Stimulated activated effector memory CD8-positive, alpha-beta T cell treated with anti-CD3 and anti-CD28 coated beads, Interleukin-12 subunit alpha, Interleukin-12 subunit beta, amount 100 ng/mL, for 72 hours (primary cell): ENCODE data around the gene KCNK3.

ENCODE experiments used
- ATAC-seq: fragments of 150-1000 bp; cut with Tn5 transposase; 2 replicates; pipeline ENCODE4 v1.10.0; 2021
- DNase-seq, 2 donors: peaks; one replicate each; pipeline ENCODE4 v3.0.0; 2021 to 2022; ENCODE audit warnings: low spot score in 2 of 2
- H3K27ac Mint-ChIP-seq: one replicate; pipeline ENCODE4 v1.8.0; 2022; ENCODE audit warnings: mild to moderate bottlenecking, mixed read lengths
- H3K36me3 Mint-ChIP-seq: one replicate; pipeline ENCODE4 v1.8.0; 2022; ENCODE audit warnings: mild to moderate bottlenecking, mixed read lengths
- H3K4me1 Mint-ChIP-seq: one replicate; pipeline ENCODE4 v1.8.0; 2022; ENCODE audit warnings: mixed read lengths
- H3K4me3 Mint-ChIP-seq: one replicate; pipeline ENCODE4 v1.8.0; 2022; ENCODE audit warnings: mild to moderate bottlenecking, mixed read lengths
- H3K9me3 Mint-ChIP-seq: one replicate; pipeline ENCODE4 v1.8.0; 2022; ENCODE audit warnings: mixed read lengths

The KCNK3 gene

DNA sequence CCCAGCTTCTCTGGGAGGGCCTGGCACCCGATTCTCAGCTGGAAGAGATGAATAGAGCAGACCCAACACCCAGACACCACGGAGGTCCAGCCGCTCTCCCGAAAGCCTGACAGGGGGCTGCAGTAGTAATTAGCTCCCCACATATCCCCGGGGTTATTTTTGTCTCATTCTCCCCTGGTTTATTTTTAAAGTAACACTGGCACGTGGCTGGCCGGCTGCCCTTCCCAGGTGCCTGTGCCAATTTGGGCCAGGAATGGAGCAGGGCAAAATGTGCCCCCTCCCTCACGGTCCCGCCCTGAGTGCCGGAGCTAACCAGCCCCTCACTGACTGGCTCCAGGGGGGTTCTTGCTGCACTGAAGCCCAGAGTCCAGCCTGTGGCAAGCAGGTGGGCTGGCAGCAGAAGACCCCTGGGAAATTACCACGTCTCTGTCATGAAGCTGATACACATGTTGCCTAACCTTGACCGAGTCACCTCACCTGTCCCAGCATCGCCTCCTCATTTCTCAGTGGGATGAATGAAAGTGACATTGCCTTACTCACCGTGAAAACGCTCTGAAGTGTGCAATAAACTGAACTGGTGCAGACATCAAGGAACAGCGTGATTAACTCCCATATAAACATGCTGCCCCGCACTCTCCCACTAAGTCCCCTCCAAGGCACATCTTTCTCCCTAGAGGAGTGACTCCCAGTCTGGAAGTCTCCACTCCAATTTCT, 18.4 kb downstream of the KCNK3 start:
- no peaks in the 10 kb centered on the region for H3K4me1 Mint-ChIP-seq
- no peak for ATAC-seq
- DNase-seq = no peak
- H3K9me3 Mint-ChIP-seq = no peaks in the 10 kb centered on the region
- H3K27ac Mint-ChIP-seq = no peak overlapping the region
- no peak overlapping the region for H3K4me3 Mint-ChIP-seq
- no peaks in the 10 kb centered on the region for H3K36me3 Mint-ChIP-seq

DNA sequence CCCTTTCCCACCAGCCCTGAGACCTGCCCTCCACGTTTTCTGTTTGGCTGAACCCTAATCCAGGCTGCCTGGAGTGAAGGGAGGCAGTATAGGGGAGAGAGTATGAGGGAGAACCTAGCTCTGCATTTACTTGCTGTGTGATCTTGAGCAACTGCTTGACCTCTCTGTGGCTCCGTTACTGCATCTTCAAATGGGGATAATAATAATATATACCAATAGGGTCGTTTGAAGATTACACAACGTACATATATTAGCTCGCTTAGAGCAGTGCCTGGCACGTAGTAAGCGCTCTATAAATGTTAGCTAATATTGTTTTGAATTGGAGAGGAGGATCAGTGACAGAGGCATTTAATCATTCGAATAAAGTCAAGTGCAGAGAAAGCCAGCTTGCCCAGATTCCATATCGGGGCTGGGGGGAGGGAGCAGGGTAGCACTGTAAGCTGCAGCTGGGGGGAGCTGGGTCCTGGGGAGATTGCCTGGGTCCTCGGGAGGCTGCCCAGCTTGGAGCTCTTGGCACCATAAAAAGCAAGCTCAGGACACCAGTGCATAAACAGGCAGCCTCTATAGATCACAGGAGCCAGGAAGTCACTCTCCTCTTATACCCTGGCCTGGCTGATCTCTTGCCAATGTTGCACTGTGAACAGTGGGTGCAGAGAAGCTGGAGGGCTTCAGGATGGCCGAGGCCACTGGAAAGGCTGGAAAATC, 19.1 kb downstream of the KCNK3 start:
- Mint-ChIP-seq H3K4me3 (no peak overlapping the region), H3K36me3 (no peaks in the 10 kb centered on the region), H3K9me3 (no peaks in the 10 kb centered on the region), H3K4me1 (no peaks in the 10 kb centered on the region), H3K27ac (no peak overlapping the region)
- ATAC-seq (no peak), DNase-seq (no peak)

DNA sequence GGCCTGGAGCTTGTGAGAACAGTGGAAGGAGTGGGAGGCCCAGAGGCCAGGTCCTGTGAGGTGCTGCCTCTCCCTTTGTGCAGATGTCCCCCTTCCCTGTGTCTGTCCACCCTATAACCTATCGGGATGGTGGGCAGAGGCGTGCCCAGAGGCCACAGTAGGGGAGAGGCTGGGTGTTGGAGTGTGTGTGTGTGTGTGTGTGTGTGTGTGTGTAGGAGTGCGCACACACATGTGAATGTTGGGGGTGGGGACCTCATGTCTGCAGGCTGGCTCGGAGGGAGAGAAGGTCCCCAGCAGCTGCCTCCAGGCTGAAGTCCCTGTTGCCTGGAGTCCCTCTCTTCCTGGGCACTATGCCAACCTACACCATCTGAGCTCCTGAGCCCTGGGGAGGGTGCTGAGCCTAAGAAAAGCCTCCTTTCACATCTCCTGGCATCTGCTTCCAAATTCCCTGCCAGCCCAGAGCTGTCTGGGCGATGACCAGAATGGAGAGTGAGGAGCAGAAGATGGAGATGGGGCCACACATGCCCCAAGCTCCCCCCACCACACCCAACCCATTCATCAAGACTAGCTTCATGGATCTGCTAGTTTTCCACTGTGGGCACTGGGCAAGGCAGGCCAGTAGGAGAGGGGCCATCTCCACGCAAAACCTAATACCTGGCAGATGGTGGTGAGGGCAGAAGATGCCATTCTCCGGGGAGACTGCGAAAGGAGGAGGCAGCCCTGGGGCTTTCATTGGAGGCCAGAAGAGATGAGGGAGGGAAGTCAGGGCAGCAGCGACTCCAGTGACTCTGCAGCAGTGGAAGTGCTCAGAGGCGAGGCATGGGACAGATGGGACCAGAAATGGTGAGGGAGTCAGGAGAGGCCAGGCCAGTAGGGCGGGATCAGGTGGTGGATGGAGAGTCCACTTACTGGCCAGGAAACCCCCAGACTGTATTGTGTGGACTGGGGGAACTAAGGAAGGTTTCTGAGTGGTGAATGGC, 20.3 kb downstream of the KCNK3 start:
- ATAC-seq (no peak), DNase-seq (no peak)
- H3K36me3 Mint-ChIP-seq = no peaks in the 10 kb centered on the region
- H3K27ac Mint-ChIP-seq = no peak overlapping the region
- H3K4me1 Mint-ChIP-seq = no peaks in the 10 kb centered on the region
- no peak overlapping the region for H3K4me3 Mint-ChIP-seq
- no peaks in the 10 kb centered on the region for H3K9me3 Mint-ChIP-seq

DNA sequence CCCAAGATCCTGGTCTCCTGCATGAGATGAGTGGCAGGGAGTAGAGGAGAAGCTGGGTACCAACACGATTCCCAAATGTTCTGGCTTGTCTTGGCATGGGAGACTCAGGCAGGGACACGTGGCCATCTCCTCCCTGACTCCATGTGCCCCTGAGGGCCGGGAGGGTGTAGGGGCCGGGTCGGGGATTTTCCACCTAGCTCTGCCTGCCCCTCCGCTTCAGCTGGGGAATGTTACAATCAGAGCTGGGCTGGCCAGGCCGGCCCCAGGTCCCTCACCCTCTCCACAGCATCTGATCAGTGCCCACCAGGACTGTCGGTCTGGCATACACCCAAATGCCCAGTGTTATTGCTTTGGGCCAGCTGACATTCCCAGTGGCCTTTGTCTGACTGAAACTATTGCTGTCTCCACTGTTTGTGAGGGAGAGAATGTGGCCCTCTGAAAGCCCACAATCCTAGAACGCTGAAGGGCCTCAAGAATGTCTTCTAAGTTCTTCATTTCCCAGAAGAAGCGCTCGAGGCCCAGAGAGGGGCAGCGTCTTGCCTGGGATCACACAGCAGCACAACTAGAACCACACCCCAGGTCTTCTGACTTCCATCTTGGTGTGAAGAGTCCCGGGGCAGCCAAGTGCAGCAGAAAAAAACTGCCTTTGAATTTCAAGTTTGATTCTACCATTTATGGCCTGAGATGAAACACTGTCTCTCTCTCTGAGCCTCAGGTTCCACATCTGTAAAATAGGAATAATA, 23.2 kb downstream of the KCNK3 start:
- ATAC-seq (no peak), DNase-seq (no peak)
- H3K4me3 Mint-ChIP-seq = no peak overlapping the region
- no peaks in the 10 kb centered on the region for H3K36me3 Mint-ChIP-seq
- H3K27ac Mint-ChIP-seq = no peak overlapping the region
- no peaks in the 10 kb centered on the region for H3K9me3 Mint-ChIP-seq
- no peaks in the 10 kb centered on the region for H3K4me1 Mint-ChIP-seq

- Mint-ChIP-seq H3K36me3 (no peaks in the 10 kb centered on the region), H3K27ac (no peak overlapping the region)
Observed at GRCh38 chr2:26716340-26716739, 23.8 kb downstream of the KCNK3 start.

DNA sequence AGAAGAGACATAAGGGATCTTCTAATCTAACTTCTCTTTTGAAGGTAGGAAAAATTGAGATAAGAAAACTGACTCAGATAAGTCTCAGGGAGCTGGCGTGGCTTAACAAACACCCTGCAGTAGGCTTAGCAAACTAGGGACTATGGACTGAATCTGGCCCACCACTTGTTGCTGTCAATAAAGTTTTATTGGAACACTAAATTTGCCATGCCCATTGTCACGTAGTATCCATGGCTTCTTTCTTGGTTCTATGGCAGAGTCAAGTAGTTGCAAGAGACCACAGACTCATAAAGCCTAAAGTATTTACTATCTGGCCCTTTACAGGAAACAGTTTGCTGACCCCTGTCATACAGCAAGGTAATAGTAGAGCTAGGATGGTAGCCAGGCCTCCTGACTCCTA, 24.2 kb downstream of the KCNK3 start:
- DNase-seq = no peak
- H3K36me3 Mint-ChIP-seq = no peaks in the 10 kb centered on the region
- no peak overlapping the region for H3K27ac Mint-ChIP-seq
- no peaks in the 10 kb centered on the region for H3K9me3 Mint-ChIP-seq
- no peak overlapping the region for H3K4me3 Mint-ChIP-seq
- no peaks in the 10 kb centered on the region for H3K4me1 Mint-ChIP-seq
- ATAC-seq = no peak

More at GRCh38 chr2:26716340-26716739, 23.8 kb downstream of the KCNK3 start:
- no peaks in the 10 kb centered on the region for H3K9me3 Mint-ChIP-seq
- DNase-seq (no peak), ATAC-seq (no peak)
- H3K4me3 Mint-ChIP-seq = no peak overlapping the region
- H3K4me1 Mint-ChIP-seq = no peaks in the 10 kb centered on the region

DNA sequence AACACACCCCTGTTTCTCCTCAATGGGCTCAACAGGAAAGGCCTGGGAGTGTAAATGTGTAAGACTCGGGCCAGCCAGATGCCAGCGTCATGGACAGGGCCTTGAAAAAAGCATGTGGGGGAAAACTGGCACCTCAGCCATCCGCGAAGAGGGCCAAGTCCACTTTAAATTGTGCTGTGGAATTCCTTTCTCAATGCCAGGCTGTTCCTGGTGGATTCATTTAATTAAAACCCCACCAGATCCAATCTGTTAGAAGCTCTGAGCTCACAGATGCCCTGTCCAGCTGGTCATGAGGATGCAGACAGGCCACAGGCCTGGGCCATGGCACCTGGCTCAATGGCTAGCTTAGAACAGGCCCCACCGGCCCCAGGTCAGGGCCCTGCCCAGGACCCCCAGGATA, 24.8 kb downstream of the KCNK3 start:
- no peaks in the 10 kb centered on the region for H3K36me3 Mint-ChIP-seq
- no peaks in the 10 kb centered on the region for H3K4me1 Mint-ChIP-seq
- no peak overlapping the region for H3K27ac Mint-ChIP-seq
- H3K4me3 Mint-ChIP-seq = no peak overlapping the region
- no peak for ATAC-seq
- DNase-seq = no peak
- no peaks in the 10 kb centered on the region for H3K9me3 Mint-ChIP-seq

- Mint-ChIP-seq H3K4me3 (no peak overlapping the region), H3K9me3 (no peaks in the 10 kb centered on the region), H3K36me3 (no peaks in the 10 kb centered on the region), H3K4me1 (no peaks in the 10 kb centered on the region), H3K27ac (no peak overlapping the region)
- no peak for DNase-seq
- ATAC-seq = no peak
Observed at GRCh38 chr2:26718949-26719686, 26.6 kb downstream of the KCNK3 start.

DNA sequence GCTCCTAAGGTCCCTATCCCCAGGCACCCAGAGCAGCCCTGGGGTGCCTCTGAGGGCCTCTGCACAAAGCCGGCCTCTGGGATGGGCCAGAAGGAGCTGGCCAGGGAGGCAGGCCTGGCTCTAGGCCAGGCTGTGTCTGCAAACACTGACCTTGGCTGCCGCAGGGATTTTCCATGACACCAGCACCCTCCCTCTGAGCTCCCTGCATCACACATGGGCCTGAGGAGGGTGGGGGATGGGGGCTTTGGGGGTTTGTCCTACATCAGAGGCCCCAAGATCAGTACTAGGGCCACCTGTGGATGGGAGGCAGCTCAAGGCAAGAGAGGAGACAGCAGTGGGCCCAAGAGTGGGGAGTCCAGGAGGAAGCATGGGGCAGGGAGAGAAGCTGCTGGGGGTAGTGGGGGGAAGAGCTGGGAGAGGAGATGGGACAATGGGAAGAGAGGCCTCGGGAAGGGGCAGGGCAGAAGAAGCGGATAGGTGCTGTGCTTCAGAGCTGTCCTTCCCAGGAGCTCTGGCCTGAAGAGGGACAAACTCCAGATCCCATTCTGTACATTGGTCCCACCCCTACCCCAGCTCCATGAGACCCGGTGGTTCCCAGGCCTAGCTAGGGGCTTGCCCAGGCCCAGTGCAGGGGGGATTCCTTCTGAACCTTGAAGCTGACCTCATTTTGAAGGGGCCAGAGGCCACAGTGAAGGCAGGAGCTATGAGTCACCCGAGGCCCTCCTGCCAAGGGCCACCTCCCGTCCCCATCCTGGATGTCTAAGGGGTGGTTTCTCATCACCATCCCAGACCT, 28.0 kb downstream of the KCNK3 start:
- no peak overlapping the region for H3K27ac Mint-ChIP-seq
- H3K4me1 Mint-ChIP-seq = no peaks in the 10 kb centered on the region
- ATAC-seq = no peak
- no peak for DNase-seq
- no peaks in the 10 kb centered on the region for H3K36me3 Mint-ChIP-seq
- no peak overlapping the region for H3K4me3 Mint-ChIP-seq
- no peaks in the 10 kb centered on the region for H3K9me3 Mint-ChIP-seq

DNA sequence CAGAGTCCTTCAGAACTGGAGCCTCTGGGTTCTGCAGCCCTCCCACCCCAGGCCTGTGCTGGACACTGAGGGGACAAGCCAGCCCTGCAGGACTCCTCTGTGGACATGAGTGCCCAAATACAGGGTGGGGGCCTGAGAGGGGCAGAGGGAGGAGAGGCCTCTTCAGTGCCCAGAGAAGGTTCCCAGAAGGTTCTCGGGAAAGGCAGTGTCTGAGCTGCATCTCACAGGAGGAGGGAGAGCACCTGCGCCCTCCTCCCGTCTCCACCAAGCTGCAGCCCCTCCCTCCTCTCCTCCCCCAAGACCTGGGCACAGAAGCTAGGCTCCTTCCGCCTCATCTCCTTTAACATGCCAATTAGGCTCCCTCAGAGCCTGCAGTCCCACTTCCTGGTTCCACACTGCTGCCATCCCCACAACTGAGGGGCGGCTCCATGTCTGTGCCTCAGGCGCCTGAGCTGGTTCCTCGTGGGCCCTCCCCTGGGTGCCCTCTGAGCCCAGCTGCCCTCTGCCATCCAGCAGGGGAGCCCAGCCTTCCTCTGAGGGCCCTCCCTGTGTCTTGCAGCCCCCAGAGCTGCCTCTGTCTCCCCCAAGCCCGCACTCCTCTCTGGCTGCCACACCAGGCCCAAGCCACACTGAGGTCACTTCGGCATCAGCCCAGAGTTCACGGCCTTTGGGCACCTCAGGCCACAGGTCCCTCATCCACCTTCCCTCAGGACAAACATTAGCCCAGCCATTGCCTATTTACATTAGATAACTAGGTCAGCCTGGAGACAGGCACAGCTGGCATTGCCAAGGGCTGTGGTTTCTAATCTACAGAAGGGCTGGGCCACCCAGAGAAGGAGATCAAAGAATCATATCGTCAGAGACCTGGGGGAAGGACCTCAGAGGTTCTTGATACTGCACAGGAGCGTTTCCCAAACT, 28.9 kb downstream of the KCNK3 start:
- Mint-ChIP-seq H3K27ac (no peak overlapping the region), H3K4me1 (no peaks in the 10 kb centered on the region), H3K36me3 (no peaks in the 10 kb centered on the region), H3K4me3 (no peak overlapping the region), H3K9me3 (no peaks in the 10 kb centered on the region)
- DNase-seq (no peak), ATAC-seq (no peak)

DNA sequence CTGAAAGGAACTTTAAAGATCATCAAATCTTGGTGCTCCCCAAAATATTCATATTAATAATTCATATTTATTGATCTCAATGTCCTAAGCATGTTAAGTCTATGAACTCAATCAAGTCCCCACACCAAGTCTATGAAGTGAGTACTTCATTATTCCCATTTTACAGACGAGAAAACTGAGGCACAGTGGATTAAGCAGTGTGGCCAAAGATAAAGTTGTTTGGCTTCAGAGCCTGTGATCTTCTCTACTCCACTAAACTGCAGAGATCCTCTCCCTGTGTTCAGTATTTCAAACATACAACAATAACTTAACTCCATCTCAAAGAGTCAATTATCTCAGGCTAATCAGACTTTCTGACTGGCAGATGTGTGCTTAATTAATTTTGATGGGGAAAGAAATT, 29.8 kb downstream of the KCNK3 start:
- no peak for DNase-seq
- no peaks in the 10 kb centered on the region for H3K9me3 Mint-ChIP-seq
- no peaks in the 10 kb centered on the region for H3K36me3 Mint-ChIP-seq
- no peak for ATAC-seq
- H3K4me3 Mint-ChIP-seq = no peak overlapping the region
- H3K4me1 Mint-ChIP-seq = no peaks in the 10 kb centered on the region
- H3K27ac Mint-ChIP-seq = no peak overlapping the region

DNA sequence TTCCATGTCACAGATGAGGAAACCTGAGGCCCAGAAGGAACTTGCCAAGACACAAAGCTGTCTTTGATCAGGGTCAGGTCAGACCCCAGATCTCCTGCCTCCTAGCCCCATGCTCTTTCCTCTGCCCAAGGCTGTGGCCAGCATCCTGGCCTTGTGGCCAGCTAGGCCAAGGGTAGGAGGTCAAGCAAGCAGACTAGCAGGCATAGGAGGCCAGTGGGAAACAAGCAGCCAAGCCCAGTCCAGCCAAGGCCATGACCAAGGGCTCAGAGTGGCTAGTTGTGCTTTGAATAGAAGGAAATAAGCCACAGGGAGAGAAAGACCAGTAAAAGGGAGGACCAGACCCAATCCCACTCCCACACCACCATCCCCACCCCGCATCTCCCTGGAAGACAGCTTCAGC, 30.4 kb downstream of the KCNK3 start:
- H3K36me3 Mint-ChIP-seq = no peaks in the 10 kb centered on the region
- no peaks in the 10 kb centered on the region for H3K9me3 Mint-ChIP-seq
- no peak overlapping the region for H3K27ac Mint-ChIP-seq
- no peak for ATAC-seq
- DNase-seq = no peak
- no peaks in the 10 kb centered on the region for H3K4me1 Mint-ChIP-seq
- no peak overlapping the region for H3K4me3 Mint-ChIP-seq

- H3K27ac Mint-ChIP-seq = no peak overlapping the region
- no peak for DNase-seq
- no peaks in the 10 kb centered on the region for H3K9me3 Mint-ChIP-seq
- no peak overlapping the region for H3K4me3 Mint-ChIP-seq
- H3K4me1 Mint-ChIP-seq = no peaks in the 10 kb centered on the region
- no peaks in the 10 kb centered on the region for H3K36me3 Mint-ChIP-seq
- no peak for ATAC-seq
Observed at GRCh38 chr2:26723475-26723874, 31.0 kb downstream of the KCNK3 start.
